SK-MEL-5 (cell line): ENCODE results near the gene EPSTI1. TPM values are rescaled to one million over a fixed set of nuclear protein-coding genes. Genes with fewer than 3 reads are reported as not detected.
"Not testable (repeated sequence)": the region's sequence is repeated elsewhere in the genome, so short reads cannot be mapped to it uniquely, and the experiment has no call there.

ENCODE experiments used
- DNase-seq: peaks from one replicate; pipeline ENCODE4 v3.0.0-alpha.2; 2016; ENCODE audit warnings: low read depth, low spot score
- in situ Hi-C: cut with HindIII; loops from 2 replicates; pipeline ENCODE4 v1.10.0; 2016; ENCODE audit warnings: low sequenced_read_pairs, high pct_unique_total_duplicates, low pct_unique_long_range_greater_than_20kb
- total RNA-seq: library from RNA; depleted of rRNA; stranded (reverse); fragments of >200 nt; shearing (Covaris generic); gene quantifications from 2 replicates; pipeline ENCODE4 v1.2.3, GENCODE V29; 2014

Gene EPSTI1
- total RNA-seq, 1 experiment from 2014 or later = not detected

GRCh38 chr13:42880056-42880605 lies 111.9 kb downstream of the EPSTI1 start:
- DNase-seq = no peak
- in situ Hi-C loops = loop anchor here (25.0 kb wide), 1 partner anchor 932 kb away; no protein-coding TSS in a partner anchor

- in situ Hi-C loops = loop anchor here (25.0 kb wide), 1 partner anchor 934 kb away; no protein-coding TSS in a partner anchor
- no peak for DNase-seq
Observed at GRCh38 chr13:42878721-42879120, 113.3 kb downstream of the EPSTI1 start.

DNA sequence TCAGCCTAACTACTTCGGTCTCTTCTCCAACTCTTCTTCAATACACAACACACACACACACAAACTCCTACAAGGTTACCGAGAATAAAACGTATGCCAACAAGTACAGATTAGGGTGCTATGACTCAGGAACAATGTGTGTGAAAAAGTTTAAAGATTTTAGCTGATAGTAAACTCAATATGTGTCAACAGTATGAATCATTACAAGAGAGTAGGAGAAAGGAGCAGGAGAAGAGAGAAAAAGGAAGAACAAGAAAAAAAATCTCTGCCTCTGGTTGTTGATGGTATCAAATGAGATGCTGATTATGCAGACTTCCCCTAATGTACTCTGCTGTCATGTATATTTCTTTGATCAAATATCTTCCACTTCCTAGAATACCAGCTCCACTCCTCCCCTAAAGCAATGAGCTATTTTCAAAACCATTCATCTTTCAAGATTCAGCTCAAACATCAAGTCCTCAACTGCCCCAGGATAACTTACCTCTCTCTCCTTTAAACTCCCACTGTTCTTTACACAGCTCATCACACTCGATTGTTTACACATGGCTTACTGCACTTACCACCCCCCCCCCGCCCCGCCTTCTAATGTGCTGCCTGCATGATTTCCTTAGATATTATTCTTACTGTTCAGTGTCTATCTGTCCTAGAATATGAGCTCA lies 115.0 kb downstream of the EPSTI1 start:
- peak; percentile 4 for DNase-seq
- in situ Hi-C loops = loop anchor here (25.0 kb wide), 1 partner anchor 935 kb away; no protein-coding TSS in a partner anchor

- in situ Hi-C loops = loop anchor here (25.0 kb wide), 1 partner anchor 936 kb away; no protein-coding TSS in a partner anchor
- DNase-seq = no peak
Observed at GRCh38 chr13:42876270-42876714, 115.7 kb downstream of the EPSTI1 start.

DNA sequence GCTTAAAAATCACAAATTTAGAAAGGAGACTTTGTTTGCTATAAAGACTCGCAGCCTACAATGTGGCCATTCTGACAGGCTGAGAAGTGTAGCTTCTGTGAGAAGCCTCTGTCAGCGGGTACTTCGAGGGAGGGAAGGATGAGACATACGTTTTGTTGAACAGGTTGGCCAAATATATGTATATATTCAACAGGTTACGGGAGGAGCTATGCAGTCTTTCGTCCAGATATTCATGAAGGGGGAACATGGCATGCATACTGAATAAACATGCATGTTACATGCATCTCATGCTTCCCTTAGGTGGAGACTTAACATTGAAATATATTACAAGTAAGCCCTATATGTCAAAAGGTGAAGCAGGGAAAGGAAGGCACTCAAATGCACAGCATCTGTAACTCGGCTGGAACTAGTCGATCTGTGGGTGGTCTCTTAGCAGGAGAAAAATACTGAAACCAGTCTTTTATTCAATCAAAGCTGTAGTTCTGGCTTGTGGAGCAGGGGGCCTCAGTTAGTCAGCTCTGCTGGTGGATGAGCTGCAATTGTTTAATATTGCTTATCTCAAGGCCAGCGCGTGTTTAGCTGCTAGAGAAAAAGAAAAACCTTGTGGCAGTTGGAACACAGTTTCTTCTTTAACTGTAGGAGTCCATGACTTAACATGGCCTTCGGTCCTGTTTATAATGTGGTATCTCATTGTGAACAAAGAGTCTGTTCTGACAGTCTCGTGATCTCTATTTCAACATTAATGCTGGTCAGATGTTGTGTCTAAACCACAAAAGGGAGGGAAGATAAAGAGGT lies 116.4 kb downstream of the EPSTI1 start:
- DNase-seq = peak; percentile 82
- in situ Hi-C loops = loop anchor here (25.0 kb wide), 1 partner anchor 937 kb away; no protein-coding TSS in a partner anchor

- in situ Hi-C loops = no loop called here
- no peak for DNase-seq
Observed at GRCh38 chr13:42874221-42874620, 117.8 kb downstream of the EPSTI1 start.

GRCh38 chr13:42873081-42873480 lies 119.0 kb downstream of the EPSTI1 start:
- in situ Hi-C loops = no loop called here
- DNase-seq = no peak

- in situ Hi-C loops = no loop called here
Observed at GRCh38 chr13:42867232-42867631, 124.8 kb downstream of the EPSTI1 start.

GRCh38 chr13:42865768-42866102 lies 126.3 kb downstream of the EPSTI1 start:
- in situ Hi-C loops = no loop called here
- no peak for DNase-seq

More at GRCh38 chr13:42867232-42867631, 124.8 kb downstream of the EPSTI1 start:
- no peak for DNase-seq

DNA sequence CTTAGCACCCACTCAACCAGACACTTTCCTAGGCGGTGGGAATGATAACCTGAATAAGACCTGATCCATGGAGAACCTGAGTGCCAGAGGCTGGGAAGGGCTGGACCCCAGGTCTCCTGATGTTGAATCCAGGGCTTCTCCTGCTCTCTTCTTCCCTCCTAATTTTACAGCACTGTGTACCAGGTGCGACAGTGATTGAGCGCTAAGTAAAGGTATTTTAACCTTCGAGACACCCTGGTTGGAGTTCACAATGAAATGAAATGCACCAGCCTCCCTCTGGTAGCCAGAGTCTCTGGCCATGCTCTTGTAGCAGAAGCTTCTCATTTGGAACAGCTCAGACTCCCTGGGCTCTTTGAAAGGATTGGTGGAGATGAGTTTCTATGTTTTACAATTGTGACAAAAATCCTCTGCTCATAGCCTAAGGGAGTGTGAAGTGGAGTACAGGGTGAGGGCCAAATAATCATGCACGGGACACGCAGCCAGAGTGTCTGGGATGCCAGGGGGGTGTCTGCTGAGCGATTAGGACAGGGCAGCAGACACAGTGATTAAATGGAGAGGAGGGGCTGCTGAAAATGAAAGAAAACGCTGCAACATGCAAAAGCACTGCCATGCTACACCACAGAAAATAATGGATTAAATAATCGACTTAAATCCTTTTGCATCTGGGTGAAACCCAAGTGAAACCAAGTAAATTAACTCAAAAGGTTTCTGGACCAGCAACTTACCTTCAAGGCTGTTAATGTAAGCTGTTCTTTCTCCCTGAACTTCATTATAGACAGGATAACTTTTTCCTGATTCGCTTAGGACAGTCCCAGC lies 126.9 kb downstream of the EPSTI1 start:
- in situ Hi-C loops = no loop called here
- no peak for DNase-seq

- in situ Hi-C loops, DNase-seq: not testable (repeated sequence)
Observed at GRCh38 chr13:42862370-42862769, 129.7 kb downstream of the EPSTI1 start.

DNA sequence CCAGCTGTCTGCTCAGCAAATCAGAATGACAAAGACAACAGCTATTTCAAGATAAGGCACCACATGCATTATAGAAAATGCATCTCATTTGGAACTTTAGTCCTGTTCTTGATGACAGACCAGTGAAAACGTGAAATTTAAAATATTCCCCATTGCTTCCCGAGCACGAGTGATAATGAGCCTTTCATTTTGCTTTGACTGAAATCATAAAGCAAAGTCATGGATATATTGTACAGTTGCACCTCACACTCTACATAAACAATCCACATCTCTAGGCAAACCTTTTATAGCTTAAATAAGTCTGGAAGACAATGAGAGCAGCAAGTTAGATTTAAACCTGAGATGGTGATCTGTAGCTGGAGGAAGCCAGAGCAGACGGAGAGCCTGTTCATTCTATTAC lies 131.6 kb downstream of the EPSTI1 start:
- in situ Hi-C loops = no loop called here
- DNase-seq = no peak

DNA sequence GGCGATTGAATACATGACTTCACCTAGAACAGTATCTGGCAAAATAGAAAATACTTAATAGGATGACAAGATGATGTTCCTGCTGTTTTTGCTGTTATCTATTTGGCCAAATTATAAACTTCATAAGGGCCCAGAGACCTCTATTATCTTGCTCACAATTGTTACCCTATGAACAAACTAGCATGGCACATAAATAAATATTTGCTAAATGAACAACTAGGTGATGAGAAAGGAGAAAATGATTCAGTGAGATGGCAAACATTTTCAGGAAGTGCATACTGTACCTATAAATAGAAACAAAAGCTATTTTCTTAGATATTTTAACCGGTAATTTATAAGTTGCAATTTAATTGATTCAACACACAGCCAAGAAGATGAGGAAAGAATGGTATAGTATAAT lies 132.3 kb downstream of the EPSTI1 start:
- in situ Hi-C loops = no loop called here
- no peak for DNase-seq

- in situ Hi-C loops = no loop called here
- DNase-seq = no peak
Observed at GRCh38 chr13:42855410-42855809, 136.6 kb downstream of the EPSTI1 start.

GRCh38 chr13:42852136-42852535 lies 139.9 kb downstream of the EPSTI1 start:
- no peak for DNase-seq
- in situ Hi-C loops = no loop called here

DNA sequence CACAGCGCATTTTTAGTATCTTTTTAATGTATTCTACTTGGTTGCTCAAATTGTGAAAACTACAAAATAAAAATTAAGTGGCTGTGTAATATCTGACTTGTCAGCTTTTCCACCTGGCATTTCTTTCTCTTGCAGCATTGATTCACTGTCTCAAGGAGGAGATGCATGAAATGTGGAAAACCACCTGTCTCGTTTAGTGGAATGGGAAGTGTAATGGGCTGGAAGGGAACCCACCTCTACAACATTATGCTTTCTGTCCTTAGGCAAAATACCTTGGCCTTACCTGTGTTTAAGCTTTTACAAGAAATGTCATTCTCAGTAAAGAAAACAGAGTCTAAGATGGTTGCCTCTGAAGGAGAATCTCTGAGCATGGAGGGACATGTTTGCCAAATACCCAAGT lies 142.8 kb downstream of the EPSTI1 start:
- in situ Hi-C loops = no loop called here
- DNase-seq = no peak

DNA sequence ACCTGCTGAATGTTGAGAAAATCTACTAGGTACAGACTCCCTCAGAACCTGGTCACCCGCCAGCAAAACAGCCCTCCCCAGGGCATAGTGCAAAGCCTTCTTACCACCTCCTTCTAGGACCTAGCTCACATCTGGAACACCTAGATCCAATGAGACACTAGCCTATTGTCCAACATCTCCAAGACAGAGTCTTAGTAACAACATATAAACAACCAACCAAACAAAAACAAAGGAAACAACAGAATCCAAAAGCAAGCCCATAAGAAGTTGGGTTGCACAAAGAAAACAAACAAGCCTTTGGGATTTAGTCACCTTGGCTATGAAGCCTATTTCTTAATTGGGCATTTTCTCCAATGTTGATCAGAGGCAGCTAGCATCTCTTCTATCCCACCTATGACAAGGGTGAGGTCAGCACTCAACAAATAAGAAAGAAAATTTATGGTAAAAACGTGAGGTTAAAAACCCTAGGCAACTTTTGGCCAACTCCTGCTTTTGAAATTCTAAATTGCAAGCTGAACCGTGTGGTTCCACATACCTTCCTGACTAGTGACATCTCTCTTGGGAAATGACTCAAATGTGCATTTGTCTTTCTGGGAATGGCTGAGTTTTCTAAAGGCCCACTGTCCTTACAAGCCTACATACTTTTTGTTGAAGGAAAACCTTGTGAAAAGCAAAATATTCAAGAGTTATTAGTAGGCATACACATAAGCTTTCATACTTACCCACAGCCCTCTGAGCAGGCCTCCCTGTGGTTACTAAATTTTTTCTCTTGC lies 144.0 kb downstream of the EPSTI1 start:
- in situ Hi-C loops = no loop called here
- DNase-seq = peak; percentile 27
